Chondrocyte (in vitro differentiated cells): ENCODE measurements around the gene ARID3C. TPM values are rescaled to one million over a fixed set of nuclear protein-coding genes. Genes with fewer than 3 reads are reported as not detected.

ENCODE experiments used
- DNase-seq: peaks from one replicate; pipeline ENCODE4 v3.0.0; 2021; ENCODE audit warnings: mixed read lengths, low spot score
- H3K27ac Mint-ChIP-seq: one replicate; pipeline ENCODE4 v1.8.0; 2021; ENCODE audit warnings: mild to moderate bottlenecking, moderate library complexity, mixed read lengths; ENCODE audit not compliant: unreplicated experiment
- H3K27me3 Mint-ChIP-seq: 2 replicates; pipeline ENCODE4 v1.8.0; 2021; ENCODE audit warnings: low read depth, mixed read lengths
- H3K36me3 Mint-ChIP-seq: 2 replicates; pipeline ENCODE4 v1.8.0; 2021; ENCODE audit warnings: low read depth, mixed read lengths
- H3K4me1 Mint-ChIP-seq: 2 replicates; pipeline ENCODE4 v1.8.0; 2021; ENCODE audit warnings: low read depth, mild to moderate bottlenecking, mixed read lengths
- H3K4me3 Mint-ChIP-seq: one replicate; pipeline ENCODE4 v1.8.0; 2021; ENCODE audit warnings: mild to moderate bottlenecking, moderate library complexity, mixed read lengths; ENCODE audit not compliant: unreplicated experiment
- H3K9me3 Mint-ChIP-seq: 2 replicates; pipeline ENCODE4 v1.8.0; 2021; ENCODE audit warnings: low read depth, mixed read lengths
- CTCF ChIP-seq: fragments of 200-600 bp; sonication (generic); IDR thresholded peaks from 2 replicates; pipeline ENCODE4 v1.5.0; 2021; ENCODE audit warnings: antibody characterized with exemption, mild to moderate bottlenecking, moderate library complexity
- total RNA-seq: library from RNA; stranded (reverse); gene quantifications from 3 replicates; pipeline ENCODE4 v1.2.1, GENCODE V29; 2021

Gene ARID3C
- total RNA-seq, 1 donor from 2014 or later, result 0.20 TPM

GRCh38 chr9:34637356-34638137 is 8.7 kb upstream of the ARID3C start, which contains the start of gene SIGMAR1:
Gene SIGMAR1, minus strand, starts transcription at chr9:34637787. Its CDS starts 90 bp downstream, at chr9:34637697.
- Mint-ChIP-seq H3K27ac (peak within 1 kb of the TSS; percentile 80), H3K4me1 (peaks cover 36% of the 10 kb centered on the region), H3K9me3 (no peaks in the 10 kb centered on the region), H3K27me3 (no peaks in the 10 kb centered on the region), H3K36me3 (peaks cover 2% of the 10 kb centered on the region), H3K4me3 (peak within 1 kb of the TSS; percentile 88)
- no peak for TF ChIP-seq CTCF
- no peak for DNase-seq

GRCh38 chr9:34636791-34637355 is 8.0 kb upstream of the ARID3C start:
- H3K27ac Mint-ChIP-seq, result peak overlapping the region; percentile 80
- peak overlapping the region; percentile 88 for H3K4me3 Mint-ChIP-seq
- H3K4me1 Mint-ChIP-seq, result peaks cover 36% of the 10 kb centered on the region
- DNase-seq, result no peak
- peaks cover 2% of the 10 kb centered on the region for H3K36me3 Mint-ChIP-seq
- peaks cover 2% of the 10 kb centered on the region for H3K27me3 Mint-ChIP-seq
- H3K9me3 Mint-ChIP-seq, result no peaks in the 10 kb centered on the region
- TF ChIP-seq CTCF, result no peak

- Mint-ChIP-seq H3K4me3 (peak overlapping the region; percentile 28), H3K9me3 (no peaks in the 10 kb centered on the region), H3K27ac (no peak overlapping the region), H3K27me3 (peaks cover 10% of the 10 kb centered on the region), H3K4me1 (peaks cover 36% of the 10 kb centered on the region), H3K36me3 (peaks cover 2% of the 10 kb centered on the region)
- no peak for TF ChIP-seq CTCF
- DNase-seq, result no peak
These were observed 6.7 kb upstream of the ARID3C start for GRCh38 chr9:34635556-34635955.

- H3K4me1 Mint-ChIP-seq, result peaks cover 36% of the 10 kb centered on the region
- no peak overlapping the region for H3K4me3 Mint-ChIP-seq
These were observed 5.8 kb upstream of the ARID3C start for GRCh38 chr9:34634551-34635248.

More at GRCh38 chr9:34634551-34635248, 5.8 kb upstream of the ARID3C start:
- Mint-ChIP-seq H3K9me3 (no peaks in the 10 kb centered on the region), H3K27me3 (peaks cover 19% of the 10 kb centered on the region), H3K36me3 (peaks cover 2% of the 10 kb centered on the region), H3K27ac (no peak overlapping the region)
- DNase-seq, result no peak
- no peak for TF ChIP-seq CTCF
